ENCODE results near the gene BICC1. TPM values are rescaled to one million over a fixed set of nuclear protein-coding genes. Genes with fewer than 3 reads are reported as not detected.
A peak's percentile ranks its signal among the peaks of the same experiment; 100 is the strongest.

BICC1 gene
- total RNA-seq, 2 donors from 2014 or later, result 0.27 to 0.40 TPM

GRCh38 chr10:58637352-58637751, 124.7 kb downstream of the BICC1 start:
- TF ChIP-seq CTCF (conservative IDR thresholded peaks at IDR 0.05), result no peak
- 94 to 100% methylated on average over 1 to 5 of the region's 5 CpGs for WGBS, 2 experiments (ENCODE audit: insufficient coverage in 1 of 2, insufficient read length in 1 of 2)
- Mint-ChIP-seq H3K9me3 (no peaks in the 10 kb centered on the region), H3K4me1 (peaks cover 8% of the 10 kb centered on the region), H3K27me3 (ENCODE audit: insufficient read depth) (no peaks in the 10 kb centered on the region), H3K36me3 (ENCODE audit: low read depth) (no peaks in the 10 kb centered on the region), H3K27ac (no peak overlapping the region), H3K4me3 (no peak overlapping the region)
- H3K27me3 ChIP-seq (ENCODE audit: control insufficient read depth, insufficient read depth, low read length, poor library complexity, severe bottlenecking), result no peaks in the 10 kb centered on the region
- no peaks in the 10 kb centered on the region for H3K9me3 ChIP-seq (ENCODE audit: control insufficient read depth, low read length)
- H3K4me3 ChIP-seq (ENCODE audit: low read length), result no peak overlapping the region
- H3K27ac ChIP-seq (ENCODE audit: low read depth, low read length), result no peak overlapping the region
- no peak overlapping the region for H3K9ac ChIP-seq (ENCODE audit: extremely low read depth, low read length, poor library complexity, severe bottlenecking)
- DNase-seq, result no peak
- H3K36me3 ChIP-seq (ENCODE audit: control insufficient read depth, insufficient read depth, low read length), result no peaks in the 10 kb centered on the region
- no peaks in the 10 kb centered on the region for H3K4me1 ChIP-seq (ENCODE audit: control insufficient read depth, insufficient read depth, low read length)

- no peaks in the 10 kb centered on the region for H3K27me3 ChIP-seq (ENCODE audit: control insufficient read depth, insufficient read depth, low read length, poor library complexity, severe bottlenecking)
- H3K4me1 Mint-ChIP-seq, result peaks cover 1% of the 10 kb centered on the region
- no peak overlapping the region for H3K9ac ChIP-seq (ENCODE audit: extremely low read depth, low read length, poor library complexity, severe bottlenecking)
- no peaks in the 10 kb centered on the region for H3K4me1 ChIP-seq (ENCODE audit: control insufficient read depth, insufficient read depth, low read length)
- H3K36me3 ChIP-seq (ENCODE audit: control insufficient read depth, insufficient read depth, low read length), result no peaks in the 10 kb centered on the region
- H3K27ac ChIP-seq (ENCODE audit: low read depth, low read length), result no peak overlapping the region
- no peaks in the 10 kb centered on the region for H3K36me3 Mint-ChIP-seq (ENCODE audit: low read depth)
- H3K9me3 ChIP-seq (ENCODE audit: control insufficient read depth, low read length), result no peaks in the 10 kb centered on the region
- WGBS, 2 experiments (ENCODE audit: insufficient coverage in 1 of 2, insufficient read length in 1 of 2), result 86 to 93% methylated on average over 3 to 5 of the region's 5 CpGs
- no peak overlapping the region for H3K4me3 Mint-ChIP-seq
- no peaks in the 10 kb centered on the region for H3K27me3 Mint-ChIP-seq (ENCODE audit: insufficient read depth)
- no peak for TF ChIP-seq CTCF (conservative IDR thresholded peaks at IDR 0.05)
- H3K9me3 Mint-ChIP-seq, result no peaks in the 10 kb centered on the region
- H3K27ac Mint-ChIP-seq, result no peak overlapping the region
- no peak overlapping the region for H3K4me3 ChIP-seq (ENCODE audit: low read length)
- DNase-seq, result no peak
These were observed 125.7 kb downstream of the BICC1 start for GRCh38 chr10:58638388-58638787.

GRCh38 chr10:58641095-58641531, 128.4 kb downstream of the BICC1 start:
- Mint-ChIP-seq H3K4me3 (no peak overlapping the region), H3K36me3 (ENCODE audit: low read depth) (no peaks in the 10 kb centered on the region), H3K9me3 (no peaks in the 10 kb centered on the region), H3K4me1 (peaks cover 1% of the 10 kb centered on the region), H3K27ac (no peak overlapping the region), H3K27me3 (ENCODE audit: insufficient read depth) (no peaks in the 10 kb centered on the region)
- no peaks in the 10 kb centered on the region for H3K4me1 ChIP-seq (ENCODE audit: control insufficient read depth, insufficient read depth, low read length)
- H3K9me3 ChIP-seq (ENCODE audit: control insufficient read depth, low read length), result no peaks in the 10 kb centered on the region
- H3K36me3 ChIP-seq (ENCODE audit: control insufficient read depth, insufficient read depth, low read length), result no peaks in the 10 kb centered on the region
- WGBS, 2 experiments (ENCODE audit: insufficient coverage in 1 of 2, insufficient read length in 1 of 2), result 58% methylated on average over 5 of the region's 5 CpGs; no CpG with 5 or more reads in 1 of the 2 experiments
- no peak overlapping the region for H3K27ac ChIP-seq (ENCODE audit: low read depth, low read length)
- no peak for DNase-seq
- no peak overlapping the region for H3K9ac ChIP-seq (ENCODE audit: extremely low read depth, low read length, poor library complexity, severe bottlenecking)
- H3K27me3 ChIP-seq (ENCODE audit: control insufficient read depth, insufficient read depth, low read length, poor library complexity, severe bottlenecking), result no peaks in the 10 kb centered on the region
- H3K4me3 ChIP-seq (ENCODE audit: low read length), result no peak overlapping the region
- TF ChIP-seq CTCF (conservative IDR thresholded peaks at IDR 0.05), result peak; percentile 60

Measured in endodermal cell (in vitro differentiated cells).